ENCODE results near the gene MYOD1. TPM values are rescaled to one million over a fixed set of nuclear protein-coding genes. Genes with fewer than 3 reads are reported as not detected.

Gene MYOD1
- polyA plus RNA-seq, 6 donors from 2014 or later = not detected

- H3K27ac Mint-ChIP-seq = no peak overlapping the region
- ATAC-seq (ENCODE audit: low read depth in 2 of 2) (no peak), DNase-seq (no peak)
- no peaks in the 10 kb centered on the region for H3K4me1 Mint-ChIP-seq
- no peak overlapping the region for H3K4me3 Mint-ChIP-seq
- H3K27me3 Mint-ChIP-seq = peaks cover 9 to 17% (median 11%) of the 10 kb centered on the region in 3 donors
- no peaks in the 10 kb centered on the region for H3K9me3 Mint-ChIP-seq
- H3K36me3 Mint-ChIP-seq = no peaks in the 10 kb centered on the region
Observed at GRCh38 chr11:17714870-17715269, 4.5 kb upstream of the MYOD1 start.

- Mint-ChIP-seq H3K4me1 (no peaks in the 10 kb centered on the region), H3K27me3 (peaks cover 9 to 17% (median 14%) of the 10 kb centered on the region in 3 donors), H3K27ac (no peak overlapping the region), H3K4me3 (no peak overlapping the region), H3K9me3 (no peaks in the 10 kb centered on the region), H3K36me3 (no peaks in the 10 kb centered on the region)
- DNase-seq (no peak), ATAC-seq (ENCODE audit: low read depth in 2 of 2) (no peak)
Observed at GRCh38 chr11:17716807-17717206, 2.6 kb upstream of the MYOD1 start.

GRCh38 chr11:17718015-17718414 is 1.4 kb upstream of the MYOD1 start:
- DNase-seq (no peak), ATAC-seq (ENCODE audit: low read depth in 2 of 2) (no peak)
- Mint-ChIP-seq H3K36me3 (no peaks in the 10 kb centered on the region), H3K4me3 (no peak overlapping the region), H3K9me3 (no peaks in the 10 kb centered on the region), H3K27ac (no peak overlapping the region), H3K27me3 (peaks cover 17 to 30% (median 26%) of the 10 kb centered on the region in 3 donors), H3K4me1 (no peaks in the 10 kb centered on the region)

GRCh38 chr11:17718510-17718962 is 835 bp upstream of the MYOD1 start:
- no peaks in the 10 kb centered on the region for H3K36me3 Mint-ChIP-seq
- ATAC-seq (ENCODE audit: low read depth in 2 of 2) (no peak), DNase-seq (no peak)
- H3K27ac Mint-ChIP-seq = no peak overlapping the region
- H3K4me1 Mint-ChIP-seq = no peaks in the 10 kb centered on the region
- no peaks in the 10 kb centered on the region for H3K9me3 Mint-ChIP-seq
- H3K4me3 Mint-ChIP-seq = no peak overlapping the region
- H3K27me3 Mint-ChIP-seq = peaks cover 20 to 32% (median 27%) of the 10 kb centered on the region in 3 donors

- no peak for DNase-seq
- Mint-ChIP-seq H3K4me1 (no peaks in the 10 kb centered on the region), H3K36me3 (no peaks in the 10 kb centered on the region), H3K27me3 (peaks cover 23 to 35% (median 33%) of the 10 kb centered on the region in 3 donors), H3K9me3 (no peaks in the 10 kb centered on the region), H3K4me3 (no peak overlapping the region), H3K27ac (no peak overlapping the region)
- ATAC-seq (ENCODE audit: low read depth in 2 of 2) = no peak
Observed at GRCh38 chr11:17719938-17720795, 796 bp downstream of the MYOD1 start.

GRCh38 chr11:17720796-17721171 is 1.4 kb downstream of the MYOD1 start:
- no peak for ATAC-seq (ENCODE audit: low read depth in 2 of 2)
- H3K27ac Mint-ChIP-seq = no peak overlapping the region

GRCh38 chr11:17721242-17721999 is 2.0 kb downstream of the MYOD1 start:
- H3K9me3 Mint-ChIP-seq = no peaks in the 10 kb centered on the region
- DNase-seq (no peak), ATAC-seq (ENCODE audit: low read depth in 2 of 2) (no peak)
- no peaks in the 10 kb centered on the region for H3K36me3 Mint-ChIP-seq
- H3K4me3 Mint-ChIP-seq = no peak overlapping the region
- peaks cover 25 to 39% (median 36%) of the 10 kb centered on the region in 3 donors for H3K27me3 Mint-ChIP-seq
- H3K27ac Mint-ChIP-seq = no peak overlapping the region
- H3K4me1 Mint-ChIP-seq = no peaks in the 10 kb centered on the region

More at GRCh38 chr11:17720796-17721171, 1.4 kb downstream of the MYOD1 start:
- Mint-ChIP-seq H3K27me3 (peaks cover 23 to 36% (median 35%) of the 10 kb centered on the region in 3 donors), H3K4me1 (no peaks in the 10 kb centered on the region), H3K4me3 (no peak overlapping the region), H3K9me3 (no peaks in the 10 kb centered on the region), H3K36me3 (no peaks in the 10 kb centered on the region)
- no peak for DNase-seq

- Mint-ChIP-seq H3K27ac (no peak overlapping the region), H3K4me1 (no peaks in the 10 kb centered on the region), H3K9me3 (no peaks in the 10 kb centered on the region), H3K36me3 (no peaks in the 10 kb centered on the region), H3K27me3 (peaks cover 28 to 40% (median 36%) of the 10 kb centered on the region in 3 donors), H3K4me3 (peak overlapping the region in 1 of 8 donors; percentile 15)
- no peak for ATAC-seq (ENCODE audit: low read depth in 2 of 2)
- DNase-seq = no peak
Observed at GRCh38 chr11:17722000-17722643, 2.8 kb downstream of the MYOD1 start.

- ATAC-seq (ENCODE audit: low read depth in 2 of 2) (no peak), DNase-seq (no peak)
- H3K9me3 Mint-ChIP-seq = no peaks in the 10 kb centered on the region
- no peaks in the 10 kb centered on the region for H3K4me1 Mint-ChIP-seq
- no peak overlapping the region for H3K4me3 Mint-ChIP-seq
- H3K27me3 Mint-ChIP-seq = peaks cover 37 to 51% (median 41%) of the 10 kb centered on the region in 3 donors
- H3K27ac Mint-ChIP-seq = no peak overlapping the region
- no peaks in the 10 kb centered on the region for H3K36me3 Mint-ChIP-seq
Observed at GRCh38 chr11:17724020-17724908, 4.9 kb downstream of the MYOD1 start.

- no peak for DNase-seq
- Mint-ChIP-seq H3K36me3 (no peaks in the 10 kb centered on the region), H3K4me3 (no peak overlapping the region), H3K9me3 (no peaks in the 10 kb centered on the region), H3K4me1 (no peaks in the 10 kb centered on the region), H3K27me3 (peaks cover 37 to 55% (median 45%) of the 10 kb centered on the region in 3 donors), H3K27ac (no peak overlapping the region)
- no peak for ATAC-seq (ENCODE audit: low read depth in 2 of 2)
Observed at GRCh38 chr11:17725174-17725573, 5.8 kb downstream of the MYOD1 start.

- DNase-seq = no peak
- no peak for ATAC-seq (ENCODE audit: low read depth in 2 of 2)
- H3K4me3 Mint-ChIP-seq = no peak overlapping the region
- peaks cover 0 to 6% (median 0%) of the 10 kb centered on the region in 7 donors for H3K9me3 Mint-ChIP-seq
- no peak overlapping the region for H3K27ac Mint-ChIP-seq
- H3K4me1 Mint-ChIP-seq = peaks cover 5% of the 10 kb centered on the region in 3 donors
- H3K36me3 Mint-ChIP-seq = peaks cover 0 to 6% of the 10 kb centered on the region in 2 donors
- peaks cover 38 to 57% (median 49%) of the 10 kb centered on the region in 3 donors for H3K27me3 Mint-ChIP-seq
Observed at GRCh38 chr11:17730137-17730536, 10.8 kb downstream of the MYOD1 start.

- DNase-seq (peak; percentile 32), ATAC-seq (ENCODE audit: low read depth in 2 of 2) (peak; percentile 55 to 56)
- Mint-ChIP-seq H3K4me3 (no peak overlapping the region), H3K9me3 (peaks cover 0 to 6% (median 0%) of the 10 kb centered on the region in 7 donors), H3K27ac (no peak overlapping the region), H3K36me3 (peaks cover 0 to 6% of the 10 kb centered on the region in 2 donors), H3K27me3 (peaks cover 38 to 54% (median 49%) of the 10 kb centered on the region in 3 donors), H3K4me1 (peaks cover 5% of the 10 kb centered on the region in 3 donors)
Observed at GRCh38 chr11:17730608-17731462, 11.5 kb downstream of the MYOD1 start.
